Endothelial cell of umbilical vein (primary cell): ENCODE results near the gene DTWD2. TPM values are rescaled to one million over a fixed set of nuclear protein-coding genes. Genes with fewer than 3 reads are reported as not detected.

Experiments used
- BruUV-seq: library from RNA; stranded (reverse); fragments of 400-500 nt; replicated peaks from 2 replicates; lab custom pipeline; 2021; lab: Mats Ljungman, UMichigan
- CTCF ChIA-PET: fragments of 300-600, 350-600 bp; sonication (Branson Sonifier 250); formaldehyde crosslinking; loops from one replicate; lab custom pipeline; 2021; ENCODE audit warnings: antibody characterized with exemption, inconsistent platforms; lab: Charles Lee
- POLR2A ChIA-PET: fragments of 300-600, 350-600 bp; sonication (Branson Sonifier 250); formaldehyde crosslinking; loops from one replicate; lab custom pipeline; 2021; ENCODE audit warnings: antibody characterized with exemption, inconsistent platforms; lab: Charles Lee
- DNase-seq: peaks from one replicate; pipeline ENCODE4 v3.0.0-alpha.2; 2011; ENCODE audit warnings: low read depth, low spot score
- FAIRE-seq: peaks from 2 replicates; lab custom pipeline; 2011; peaks lifted over from hg19 to GRCh38; lab: Jason Lieb, UNC
- H2AFZ ChIP-seq: 2 replicates; pipeline ENCODE4 v1.6.0; 2012; ENCODE audit warnings: low read depth, low read length, control low read depth, inconsistent platforms
- H3K27ac ChIP-seq: 2 replicates; pipeline ENCODE4 v1.5.1; 2011; ENCODE audit warnings: low read depth, mild to moderate bottlenecking, control low read depth, low read length, moderate library complexity; ENCODE audit not compliant: insufficient read depth
- H3K27me3 ChIP-seq, 2 experiments: 2 replicates each; pipeline versions ENCODE4 v1.6.0 to v1.6.1; 2011; ENCODE audit warnings: low read length in 2 of 2, mixed read lengths in 1 of 2; ENCODE audit not compliant: control insufficient read depth in 2 of 2, insufficient read depth in 2 of 2
- H3K36me3 ChIP-seq, 2 experiments: 2 replicates in 1 of 2; 3 replicates in 1 of 2; pipeline ENCODE4 v1.5.1; 2011; ENCODE audit warnings: low read length in 2 of 2, mild to moderate bottlenecking in 1 of 2, moderate library complexity in 1 of 2; ENCODE audit not compliant: control insufficient read depth in 2 of 2, insufficient read depth in 2 of 2; ENCODE audit errors: extremely low read depth in 1 of 2
- H3K4me1 ChIP-seq: 3 replicates; pipeline ENCODE4 v1.5.1; 2011; ENCODE audit warnings: mild to moderate bottlenecking, low read length; ENCODE audit not compliant: control insufficient read depth, insufficient read depth; ENCODE audit errors: extremely low read depth
- H3K4me2 ChIP-seq: 2 replicates; pipeline ENCODE4 v1.6.1; 2011; ENCODE audit warnings: low read length, control low read depth, mixed read lengths; ENCODE audit not compliant: insufficient read depth
- H3K4me3 ChIP-seq, 3 experiments: fragments of 200-600 bp in 1 of 3; sonication (generic), shearing (Covaris generic) in 1 of 3; replicated peaks in 1 of 3; 2 replicates each; pipeline ENCODE4 v1.5.1; 2011 to 2016; ENCODE audit warnings: control low read depth in 3 of 3, low read length in 3 of 3, mild to moderate bottlenecking in 2 of 3, inconsistent platforms in 1 of 3, low read depth in 1 of 3, moderate library complexity in 1 of 3; ENCODE audit not compliant: insufficient read depth in 1 of 3
- H3K79me2 ChIP-seq: 2 replicates; pipeline ENCODE4 v1.6.0; 2012; ENCODE audit warnings: low read length, inconsistent platforms; ENCODE audit not compliant: control insufficient read depth, insufficient read depth
- H3K9ac ChIP-seq: replicated peaks from 2 replicates; pipeline ENCODE3; 2011; ENCODE audit warnings: low read length, control low read depth; ENCODE audit not compliant: insufficient read depth; ENCODE audit errors: extremely low read depth
- H3K9me1 ChIP-seq: replicated peaks from 3 replicates; pipeline ENCODE4 v1.6.0; 2011; ENCODE audit warnings: mild to moderate bottlenecking, low read length; ENCODE audit not compliant: control insufficient read depth, insufficient read depth; ENCODE audit errors: extremely low read depth
- H3K9me3 ChIP-seq: replicated peaks from 2 replicates; pipeline ENCODE4 v1.5.1; 2012; ENCODE audit warnings: low read length, inconsistent platforms; ENCODE audit not compliant: control insufficient read depth, insufficient read depth
- H4K20me1 ChIP-seq: replicated peaks from 2 replicates; pipeline ENCODE3; 2011; ENCODE audit warnings: mild to moderate bottlenecking, low read length; ENCODE audit not compliant: control insufficient read depth, insufficient read depth; ENCODE audit errors: extremely low read depth
- EZH2 ChIP-seq: IDR thresholded peaks from 2 replicates; pipeline ENCODE4 v1.6.1; 2012; ENCODE audit warnings: borderline replicate concordance, low read depth, mild to moderate bottlenecking, moderate library complexity, low read length, inconsistent platforms; ENCODE audit not compliant: severe bottlenecking
- FOS ChIP-seq: IDR thresholded peaks from 2 replicates; pipeline ENCODE4 v1.6.1; 2011; ENCODE audit warnings: mild to moderate bottlenecking, low read length, moderate library complexity, borderline replicate concordance; ENCODE audit not compliant: insufficient read depth
- GATA2 ChIP-seq: IDR thresholded peaks from 2 replicates; pipeline ENCODE4 v1.7.0; 2011; ENCODE audit warnings: low read depth, mild to moderate bottlenecking, moderate library complexity, mixed read lengths, low read length; ENCODE audit not compliant: insufficient read length, insufficient read depth
- JUN ChIP-seq: IDR thresholded peaks from 2 replicates; pipeline ENCODE4 v1.6.1; 2011; ENCODE audit warnings: borderline replicate concordance, low read depth; ENCODE audit not compliant: insufficient read length, insufficient read depth
- MYC ChIP-seq: IDR thresholded peaks from one replicate; pipeline ENCODE4 v1.6.1; 2011; ENCODE audit warnings: mild to moderate bottlenecking, low read depth, low read length
- POLR2A ChIP-seq: IDR thresholded peaks from 2 replicates; pipeline ENCODE4 v1.6.1; 2012; ENCODE audit warnings: low read depth, mild to moderate bottlenecking, control low read depth, low read length
- POLR2AphosphoS5 ChIP-seq: IDR thresholded peaks from 2 replicates; pipeline ENCODE4 v1.6.1; 2012; ENCODE audit warnings: low read depth, mild to moderate bottlenecking, control low read depth, low read length, moderate library complexity; ENCODE audit not compliant: insufficient read depth
- dilution Hi-C: fragments of 300-500 bp; cut with MboI; formaldehyde crosslinking; loops from one replicate; pipeline ENCODE4 v1.15.0; 2019; ENCODE audit warnings: low sequenced_read_pairs; ENCODE audit not compliant: extremely low pct_ligation_motif_present
- intact Hi-C: fragments of 100-400 bp; cut with micrococcal nuclease; formaldehyde crosslinking; loops from one replicate; pipeline ENCODE4 v1.10.0; 2022
- polyA plus RNA-seq, 4 experiments: library from polyadenylated mRNA; depleted of rRNA in 3 of 4; stranded (reverse) in 3 of 4; unstranded in 1 of 4; fragments of >200 nt; gene quantifications; 2 replicates each; pipeline versions ENCODE4 v1.2.1 to v1.2.3, GENCODE V29; 2011 to 2012; ENCODE audit warnings: missing spikeins in 1 of 4
- total RNA-seq: library from RNA; stranded (reverse); gene quantifications from 2 replicates; pipeline ENCODE4 v1.2.3, GENCODE V29; 2021
- TF ChIP-seq, protein P1 (sequence below), 2 donors: IDR thresholded peaks; 1 replicate in 1 of 2; 2 replicates in 1 of 2; pipeline ENCODE4 v1.5.1; 2011; ENCODE audit warnings: low read length in 2 of 2, mild to moderate bottlenecking in 2 of 2, moderate library complexity in 2 of 2, control low read depth in 1 of 2, inconsistent platforms in 1 of 2, low read depth in 1 of 2; ENCODE audit not compliant: insufficient read depth in 1 of 2; ENCODE audit errors: extremely low read depth in 1 of 2
- TF ChIP-seq, protein P2 (sequence below): IDR thresholded peaks from 2 replicates; pipeline ENCODE4 v1.6.1; 2011; ENCODE audit not compliant: insufficient read depth, insufficient read length

DTWD2 gene
- total and polyA plus RNA-seq, 2 donors (not counting 3 experiments of a cell fraction or from before 2014, with no cell fraction given) = 0.99 to 1.1 TPM

DNA sequence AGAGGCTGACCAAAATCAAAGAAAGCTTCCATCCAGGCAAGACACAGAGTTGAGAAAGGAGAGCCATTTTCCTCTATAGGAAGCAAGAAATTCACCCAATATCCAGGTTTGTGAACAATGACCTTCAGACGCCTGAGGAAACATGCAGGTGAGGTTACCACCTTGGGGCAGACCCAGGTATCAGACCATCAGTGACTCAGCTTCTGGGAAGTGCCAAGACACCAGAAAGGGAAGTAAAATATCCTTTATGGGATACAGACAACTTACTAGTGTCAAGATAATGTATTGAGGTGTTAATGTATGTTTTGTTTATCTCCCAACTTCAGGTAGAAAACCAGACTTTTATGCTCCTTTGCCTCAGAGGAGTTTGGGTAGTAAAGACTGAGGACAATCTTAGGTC is 2.2 kb upstream of the DTWD2 start:
- H3K9ac ChIP-seq = no peak overlapping the region
- no peak for FAIRE-seq
- H3K4me1 ChIP-seq = peaks cover 6% of the 10 kb centered on the region
- H3K4me2 ChIP-seq = no peak overlapping the region
- no peaks in the 10 kb centered on the region for H4K20me1 ChIP-seq
- H3K4me3 ChIP-seq = no peak overlapping the region
- no peaks in the 10 kb centered on the region for H3K9me3 ChIP-seq
- dilution Hi-C loops = no loop called here
- no TSS peak for BruUV-seq
- H3K79me2 ChIP-seq = no peaks in the 10 kb centered on the region
- intact Hi-C loops = no loop called here
- H3K27me3 ChIP-seq = peaks cover 0 to 2% of the 10 kb centered on the region in 2 experiments
- no peak overlapping the region for H2AFZ ChIP-seq
- TF ChIP-seq JUN = no peak
- TF ChIP-seq GATA2 = no peak
- TF ChIP-seq, protein P1, sequence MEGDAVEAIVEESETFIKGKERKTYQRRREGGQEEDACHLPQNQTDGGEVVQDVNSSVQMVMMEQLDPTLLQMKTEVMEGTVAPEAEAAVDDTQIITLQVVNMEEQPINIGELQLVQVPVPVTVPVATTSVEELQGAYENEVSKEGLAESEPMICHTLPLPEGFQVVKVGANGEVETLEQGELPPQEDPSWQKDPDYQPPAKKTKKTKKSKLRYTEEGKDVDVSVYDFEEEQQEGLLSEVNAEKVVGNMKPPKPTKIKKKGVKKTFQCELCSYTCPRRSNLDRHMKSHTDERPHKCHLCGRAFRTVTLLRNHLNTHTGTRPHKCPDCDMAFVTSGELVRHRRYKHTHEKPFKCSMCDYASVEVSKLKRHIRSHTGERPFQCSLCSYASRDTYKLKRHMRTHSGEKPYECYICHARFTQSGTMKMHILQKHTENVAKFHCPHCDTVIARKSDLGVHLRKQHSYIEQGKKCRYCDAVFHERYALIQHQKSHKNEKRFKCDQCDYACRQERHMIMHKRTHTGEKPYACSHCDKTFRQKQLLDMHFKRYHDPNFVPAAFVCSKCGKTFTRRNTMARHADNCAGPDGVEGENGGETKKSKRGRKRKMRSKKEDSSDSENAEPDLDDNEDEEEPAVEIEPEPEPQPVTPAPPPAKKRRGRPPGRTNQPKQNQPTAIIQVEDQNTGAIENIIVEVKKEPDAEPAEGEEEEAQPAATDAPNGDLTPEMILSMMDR (IDR thresholded peaks at IDR 0.05; ENCODE audit: extremely low read depth in 1 of 2, insufficient read depth in 1 of 2, low read depth in 1 of 2, low read length in 2 of 2) = no peak
- no peak for TF ChIP-seq FOS
- TF ChIP-seq POLR2AphosphoS5 = no peak
- TF ChIP-seq, protein P2, sequence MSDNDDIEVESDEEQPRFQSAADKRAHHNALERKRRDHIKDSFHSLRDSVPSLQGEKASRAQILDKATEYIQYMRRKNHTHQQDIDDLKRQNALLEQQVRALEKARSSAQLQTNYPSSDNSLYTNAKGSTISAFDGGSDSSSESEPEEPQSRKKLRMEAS = no peak
- TF ChIP-seq EZH2 = no peak
- no peak for TF ChIP-seq MYC
- no peak for TF ChIP-seq POLR2A
- DNase-seq = no peak
- no peaks in the 10 kb centered on the region for H3K9me1 ChIP-seq
- no peak overlapping the region for H3K27ac ChIP-seq
- ChIA-PET POLR2A (no interaction called here), CTCF (interaction anchor here (1.1 to 1.3 kb wide), 2 partner anchors 80 to 421 kb away, joined by 3 to 4 read pairs; partner anchors contain the start of gene DMXL1)
- no peaks in the 10 kb centered on the region for H3K36me3 ChIP-seq
